Measurements from ENCODE around the gene TAS1R3.
A peak's percentile ranks its signal among the peaks of the same experiment; 100 is the strongest.

TAS1R3 gene

DNA sequence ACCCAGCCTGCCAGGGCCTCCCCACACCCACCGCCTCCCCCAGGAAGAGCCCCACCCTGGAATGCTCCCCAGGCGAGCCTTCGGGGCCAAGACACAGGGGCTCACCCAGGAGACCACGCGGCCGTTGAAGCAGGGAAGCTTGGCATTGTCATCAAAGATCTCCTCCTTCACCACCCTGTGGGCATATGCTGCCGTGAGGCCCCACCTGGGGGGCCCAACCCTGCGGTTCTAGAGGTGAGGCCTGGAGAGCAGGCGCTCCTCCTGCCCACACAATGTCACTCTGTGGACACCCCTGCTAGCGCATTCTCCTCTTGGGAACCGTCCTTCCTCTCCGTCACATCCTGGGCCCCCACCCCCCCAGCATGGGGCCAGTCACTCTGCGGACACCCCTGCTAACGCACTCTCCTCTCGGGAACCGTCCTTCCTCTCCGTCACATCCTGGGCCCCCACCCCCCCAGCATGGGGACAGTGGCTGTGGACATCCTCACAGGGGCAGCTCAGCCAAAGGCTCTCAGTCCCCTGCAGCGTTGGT lies 11.6 kb downstream of the TAS1R3 start:
- no peak for TF ChIP-seq CTCF (IDR thresholded peaks at IDR 0.05)
- H3K36me3 ChIP-seq (ENCODE audit: control insufficient read depth, insufficient read depth, low read length), result no peaks in the 10 kb centered on the region

GRCh38 chr1:1343811-1344421 lies 12.8 kb downstream of the TAS1R3 start:
- Histone ChIP-seq H2AFZ (no peak overlapping the region), H3K4me1 (no peaks in the 10 kb centered on the region), H3K4me3 (ENCODE audit: low read depth, low read length) (no peak overlapping the region), H3K9ac (no peak overlapping the region), H3K27ac (no peak overlapping the region), H3K9me3 (ENCODE audit: control insufficient read depth, low read length) (no peaks in the 10 kb centered on the region), H3K27me3 (ENCODE audit: control insufficient read depth, insufficient read depth, low read length) (no peaks in the 10 kb centered on the region), H3K79me2 (peaks cover 22% of the 10 kb centered on the region), H3K4me2 (ENCODE audit: low read length) (no peak overlapping the region), H3K36me3 (ENCODE audit: control insufficient read depth, insufficient read depth, low read length) (no peaks in the 10 kb centered on the region)
- TF ChIP-seq CTCF (IDR thresholded peaks at IDR 0.05), result no peak

More for the DNA sequence above, 11.6 kb downstream of the TAS1R3 start:
- H3K79me2 ChIP-seq, result peaks cover 22% of the 10 kb centered on the region
- no peak overlapping the region for H3K27ac ChIP-seq
- no peaks in the 10 kb centered on the region for H3K4me1 ChIP-seq
- H3K9ac ChIP-seq, result no peak overlapping the region
- no peak overlapping the region for H3K4me2 ChIP-seq (ENCODE audit: low read length)
- no peaks in the 10 kb centered on the region for H3K27me3 ChIP-seq (ENCODE audit: control insufficient read depth, insufficient read depth, low read length)
- no peak overlapping the region for H3K4me3 ChIP-seq (ENCODE audit: low read depth, low read length)
- H3K9me3 ChIP-seq (ENCODE audit: control insufficient read depth, low read length), result no peaks in the 10 kb centered on the region
- no peak overlapping the region for H2AFZ ChIP-seq

DNA sequence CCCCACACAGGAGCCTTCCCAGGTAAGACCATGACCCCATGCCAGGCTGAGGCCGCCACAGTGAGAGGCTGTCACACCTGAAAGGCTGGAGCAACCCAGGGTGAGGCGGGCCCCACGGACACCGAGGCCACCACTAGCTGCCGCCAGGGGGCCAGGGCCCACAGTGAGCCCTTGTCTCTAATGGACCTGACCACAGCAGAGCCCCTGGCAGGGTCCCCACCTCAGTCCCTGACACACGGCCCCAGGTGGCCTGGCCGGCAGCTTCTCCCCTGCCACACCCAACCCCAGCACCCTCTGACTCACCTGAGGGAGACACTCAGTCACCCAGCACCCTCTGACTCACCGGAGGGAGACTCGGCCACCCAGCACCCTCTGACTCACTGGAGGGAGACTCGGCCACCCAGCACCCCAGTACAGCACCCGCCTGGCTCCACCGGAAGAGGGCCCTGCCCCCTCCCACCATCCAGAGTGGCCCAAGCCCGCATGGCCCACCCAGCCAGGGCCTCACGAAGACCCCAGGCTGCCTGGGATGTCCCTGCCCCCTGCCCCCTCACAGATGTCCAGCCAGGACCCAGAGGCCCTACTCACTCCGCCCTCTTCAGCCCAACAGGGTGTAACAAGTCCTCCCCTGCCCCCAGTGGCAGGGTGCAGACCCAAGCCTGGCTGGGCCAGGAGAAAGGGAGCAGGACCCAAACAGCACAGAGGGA lies 13.7 kb downstream of the TAS1R3 start:
- H3K4me3 ChIP-seq (ENCODE audit: low read depth, low read length), result no peak overlapping the region
- no peaks in the 10 kb centered on the region for H3K4me1 ChIP-seq
- no peak overlapping the region for H3K9ac ChIP-seq
- H2AFZ ChIP-seq, result no peak overlapping the region
- H3K4me2 ChIP-seq (ENCODE audit: low read length), result no peak overlapping the region
- peak; percentile 31 for TF ChIP-seq CTCF (IDR thresholded peaks at IDR 0.05)
- peaks cover 22% of the 10 kb centered on the region for H3K79me2 ChIP-seq
- H3K27me3 ChIP-seq (ENCODE audit: control insufficient read depth, insufficient read depth, low read length), result no peaks in the 10 kb centered on the region
- no peaks in the 10 kb centered on the region for H3K9me3 ChIP-seq (ENCODE audit: control insufficient read depth, low read length)
- H3K27ac ChIP-seq, result no peak overlapping the region
- no peaks in the 10 kb centered on the region for H3K36me3 ChIP-seq (ENCODE audit: control insufficient read depth, insufficient read depth, low read length)

DNA sequence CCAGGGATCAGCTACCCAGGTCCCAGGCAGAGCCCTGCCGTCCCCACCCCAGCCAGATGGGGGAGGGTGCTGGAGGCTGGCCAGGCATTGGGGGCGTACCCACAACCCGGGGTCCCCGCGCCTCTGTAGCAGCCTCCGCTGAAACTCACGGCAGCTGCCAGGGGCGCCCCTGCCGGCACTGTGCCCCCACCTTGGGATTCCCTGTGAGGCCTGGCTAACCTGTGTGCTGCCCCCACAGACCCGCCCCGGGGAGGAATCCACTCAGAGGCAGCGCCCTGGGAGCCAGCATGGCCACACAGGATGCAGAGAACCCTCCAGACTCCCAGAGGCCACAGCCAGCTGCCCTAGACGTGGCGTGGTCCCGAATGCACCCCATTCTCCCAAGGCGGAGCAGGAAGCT lies 14.3 kb downstream of the TAS1R3 start:
- peaks cover 22% of the 10 kb centered on the region for H3K79me2 ChIP-seq
- H3K4me3 ChIP-seq (ENCODE audit: low read depth, low read length), result no peak overlapping the region
- no peaks in the 10 kb centered on the region for H3K4me1 ChIP-seq
- H3K27me3 ChIP-seq (ENCODE audit: control insufficient read depth, insufficient read depth, low read length), result no peaks in the 10 kb centered on the region
- H3K27ac ChIP-seq, result no peak overlapping the region
- no peaks in the 10 kb centered on the region for H3K36me3 ChIP-seq (ENCODE audit: control insufficient read depth, insufficient read depth, low read length)
- no peaks in the 10 kb centered on the region for H3K9me3 ChIP-seq (ENCODE audit: control insufficient read depth, low read length)
- no peak for TF ChIP-seq CTCF (IDR thresholded peaks at IDR 0.05)
- no peak overlapping the region for H3K9ac ChIP-seq
- no peak overlapping the region for H2AFZ ChIP-seq
- no peak overlapping the region for H3K4me2 ChIP-seq (ENCODE audit: low read length)

All from parathyroid adenoma (tissue), 2 donors.